BLaER1 treated with 17β-estradiol and CSF1 and Interleukin-3, amounts not matched to agents 10 nM and 100 nM (cell line): ENCODE results near the gene ZC3H13.

Experiments used
- H3K27ac ChIP-seq, 11 experiments: shearing (Covaris generic); formaldehyde crosslinking; 2 replicates each; pipeline ENCODE4 v1.8.1; 2022
- H3K27me3 ChIP-seq, 11 experiments: shearing (Covaris generic); formaldehyde crosslinking; 2 replicates each; pipeline ENCODE4 v1.8.1; 2022
- H3K36me3 ChIP-seq, 11 experiments: shearing (Covaris generic); formaldehyde crosslinking; 2 replicates each; pipeline ENCODE4 v1.8.1; 2022
- H3K4me1 ChIP-seq, 10 experiments: shearing (Covaris generic); formaldehyde crosslinking; 2 replicates each; pipeline ENCODE4 v1.8.1; 2022
- H3K4me2 ChIP-seq, 11 experiments: shearing (Covaris generic); formaldehyde crosslinking; 2 replicates each; pipeline ENCODE4 v1.8.1; 2022
- H3K4me3 ChIP-seq, 10 experiments: shearing (Covaris generic); formaldehyde crosslinking; 2 replicates each; pipeline ENCODE4 v1.8.1; 2022
- H3K9ac ChIP-seq, 11 experiments: shearing (Covaris generic); formaldehyde crosslinking; 2 replicates each; pipeline ENCODE4 v1.8.1; 2022
- H3K9me3 ChIP-seq, 11 experiments: shearing (Covaris generic); formaldehyde crosslinking; replicated peaks in 1 of 11; 2 replicates each; pipeline ENCODE4 v1.8.1; 2022
- H4K20me1 ChIP-seq, 11 experiments: shearing (Covaris generic); formaldehyde crosslinking; 2 replicates each; pipeline ENCODE4 v1.8.1; 2022
- Cebpa-rat ChIP-seq, 11 experiments: shearing (Covaris generic); IDR thresholded peaks; 2 replicates each; pipeline ENCODE4 v1.8.1; 2022

ZC3H13 gene

GRCh38 chr13:45917019-45917418 lies 135.5 kb downstream of the ZC3H13 start:
- H3K27me3 ChIP-seq, result no peaks in the 10 kb centered on the region
- no peak overlapping the region for H3K27ac ChIP-seq
- H3K9ac ChIP-seq, result no peak overlapping the region
- H4K20me1 ChIP-seq, result no peaks in the 10 kb centered on the region
- no peak overlapping the region for H3K4me3 ChIP-seq
- no peaks in the 10 kb centered on the region for H3K36me3 ChIP-seq
- no peak overlapping the region for H3K4me2 ChIP-seq
- H3K4me1 ChIP-seq, result no peaks in the 10 kb centered on the region
- peaks cover 0 to 23% (median 4%) of the 10 kb centered on the region in 11 experiments; a peak in 7 of 22 replicates for H3K9me3 ChIP-seq
- no peak for TF ChIP-seq Cebpa-rat (IDR thresholded peaks at IDR 0.05)

- H3K4me1 ChIP-seq, result no peaks in the 10 kb centered on the region
- no peaks in the 10 kb centered on the region for H4K20me1 ChIP-seq
- no peak overlapping the region for H3K27ac ChIP-seq
- H3K4me3 ChIP-seq, result no peak overlapping the region
- H3K9me3 ChIP-seq, result peaks cover 0 to 25% (median 4%) of the 10 kb centered on the region in 11 experiments; a peak in 7 of 22 replicates
- H3K4me2 ChIP-seq, result no peak overlapping the region
- no peak for TF ChIP-seq Cebpa-rat (IDR thresholded peaks at IDR 0.05)
- H3K36me3 ChIP-seq, result no peaks in the 10 kb centered on the region
- H3K9ac ChIP-seq, result no peak overlapping the region
- H3K27me3 ChIP-seq, result no peaks in the 10 kb centered on the region
These were observed 136.7 kb downstream of the ZC3H13 start for GRCh38 chr13:45915686-45916439.

- Histone ChIP-seq H3K4me1 (peaks cover 0 to 4% (median 0%) of the 10 kb centered on the region in 10 experiments; a peak in 1 of 20 replicates), H3K27me3 (no peaks in the 10 kb centered on the region), H3K4me3 (no peak overlapping the region), H3K9me3 (0 out of 22 replicates have a peak, but pooled peaks cover 0 to 6% (median 0%) of the 10 kb centered on the region in 11 experiments), H3K4me2 (no peak overlapping the region), H3K36me3 (no peaks in the 10 kb centered on the region), H3K9ac (no peak overlapping the region), H3K27ac (no peak overlapping the region), H4K20me1 (no peaks in the 10 kb centered on the region)
- no peak for TF ChIP-seq Cebpa-rat (IDR thresholded peaks at IDR 0.05)
These were observed 142.9 kb downstream of the ZC3H13 start for GRCh38 chr13:45909673-45910072.

- Histone ChIP-seq H3K9ac (no peak overlapping the region), H3K9me3 (0 out of 22 replicates have a peak, but pooled peaks cover 0 to 6% (median 0%) of the 10 kb centered on the region in 11 experiments), H3K4me1 (peaks cover 0 to 4% (median 0%) of the 10 kb centered on the region in 10 experiments; a peak in 1 of 20 replicates), H3K4me3 (no peak overlapping the region), H4K20me1 (no peaks in the 10 kb centered on the region), H3K36me3 (no peaks in the 10 kb centered on the region), H3K27ac (no peak overlapping the region), H3K4me2 (no peak overlapping the region), H3K27me3 (no peaks in the 10 kb centered on the region)
- TF ChIP-seq Cebpa-rat (IDR thresholded peaks at IDR 0.05), result no peak
These were observed 143.5 kb downstream of the ZC3H13 start for GRCh38 chr13:45909089-45909488.

GRCh38 chr13:45907503-45907902 lies 145.0 kb downstream of the ZC3H13 start:
- H3K9me3 ChIP-seq, result 0 out of 22 replicates have a peak, but pooled peaks cover 0 to 6% (median 0%) of the 10 kb centered on the region in 11 experiments
- no peak overlapping the region for H3K9ac ChIP-seq
- H3K27me3 ChIP-seq, result no peaks in the 10 kb centered on the region
- no peaks in the 10 kb centered on the region for H4K20me1 ChIP-seq
- peaks cover 0 to 4% (median 0%) of the 10 kb centered on the region in 10 experiments; a peak in 1 of 20 replicates for H3K4me1 ChIP-seq
- H3K27ac ChIP-seq, result no peak overlapping the region
- TF ChIP-seq Cebpa-rat (IDR thresholded peaks at IDR 0.05), result no peak
- H3K4me2 ChIP-seq, result no peak overlapping the region
- no peaks in the 10 kb centered on the region for H3K36me3 ChIP-seq
- H3K4me3 ChIP-seq, result no peak overlapping the region
